ENCODE data around the gene LPP.

The LPP gene

DNA sequence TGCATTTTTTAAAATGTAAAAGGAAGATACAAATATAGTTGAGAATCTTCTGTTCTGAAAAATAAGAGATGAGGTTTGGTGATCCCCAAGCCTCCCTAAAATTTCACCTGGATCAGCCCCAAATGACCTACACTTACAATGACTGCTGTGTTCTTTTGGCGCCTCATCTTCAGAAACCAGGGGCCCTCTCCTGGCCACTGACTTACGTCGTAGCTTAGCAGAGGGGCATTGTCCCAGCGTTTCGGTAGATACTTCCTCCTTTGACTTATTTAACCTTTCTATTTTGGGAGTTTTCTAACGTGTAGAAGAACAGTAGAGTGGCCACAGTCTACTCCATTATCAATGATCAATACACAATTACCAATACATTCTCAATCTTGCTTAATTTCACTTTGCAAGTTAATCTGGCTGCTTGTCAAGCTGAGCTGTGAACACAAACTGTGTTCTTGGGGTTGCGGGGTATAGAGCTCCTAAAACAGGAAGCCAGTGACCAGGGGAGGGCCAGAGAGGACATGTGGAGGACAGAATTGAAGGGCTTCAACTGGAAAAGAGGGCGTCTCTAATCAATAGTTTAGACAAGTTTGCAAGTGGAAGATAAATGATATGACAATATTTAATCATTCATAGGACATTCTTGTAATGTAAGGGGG is 419.5 kb downstream of the LPP start:
- DNase-seq, result no peak

DNA sequence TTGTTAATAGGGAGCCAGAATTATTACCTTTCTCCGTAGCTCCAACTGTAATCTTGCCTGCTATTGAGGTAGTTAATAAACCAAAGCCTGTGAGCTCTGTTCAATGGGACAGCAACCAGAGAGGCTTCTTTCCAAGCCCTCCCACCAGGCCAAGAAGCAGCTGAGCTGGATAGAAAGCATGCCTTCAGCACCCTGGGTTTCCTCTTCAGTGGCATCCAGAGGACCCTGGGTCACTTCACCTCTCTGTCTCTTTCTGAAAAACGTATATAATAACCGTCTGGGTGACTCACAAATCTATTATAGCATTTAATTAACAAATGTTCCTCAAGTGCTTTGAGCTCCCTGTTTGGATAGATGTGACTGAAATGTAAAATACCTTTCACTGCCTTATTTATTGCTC is 420.0 kb downstream of the LPP start:
- DNase-seq, result no peak

DNA sequence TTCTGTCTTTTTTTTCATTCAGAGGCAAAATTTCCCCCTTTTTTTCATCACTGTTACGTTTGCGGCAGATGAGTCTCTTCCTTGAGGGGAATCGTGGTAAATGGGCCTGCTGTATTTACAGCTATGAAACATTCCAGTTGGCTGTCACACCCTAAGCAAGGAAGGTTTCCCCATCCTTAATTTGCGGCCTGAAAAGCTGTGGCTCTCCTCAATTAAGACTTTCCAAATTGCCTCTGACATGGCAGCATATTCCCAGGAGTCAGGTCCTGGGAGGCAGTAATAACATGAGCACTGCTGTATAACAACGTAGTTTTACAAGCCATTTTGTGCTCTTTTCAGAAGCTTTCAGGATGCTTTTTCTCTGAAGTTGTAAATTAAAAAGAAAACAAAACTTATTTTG is 420.9 kb downstream of the LPP start:
- DNase-seq, result no peak

DNA sequence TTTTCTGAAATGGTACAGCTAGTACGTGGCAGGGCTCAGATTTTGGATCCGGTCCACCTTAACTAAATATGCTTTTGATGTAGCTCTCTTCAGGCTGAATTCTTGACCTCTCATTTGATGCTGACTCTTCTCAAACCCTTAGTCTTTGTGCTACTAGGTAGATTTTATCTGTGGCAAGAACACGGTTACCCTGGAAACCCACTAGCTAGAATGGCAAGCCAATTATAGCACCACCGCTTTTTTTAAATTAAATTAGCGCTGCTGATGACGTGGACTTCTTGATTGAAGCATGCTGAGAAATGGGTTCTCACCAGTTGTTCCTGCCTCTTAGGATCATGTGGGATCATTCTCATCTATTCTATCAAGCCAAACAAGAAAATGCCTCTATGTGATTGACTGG is 421.5 kb downstream of the LPP start:
- DNase-seq, result no peak

DNA sequence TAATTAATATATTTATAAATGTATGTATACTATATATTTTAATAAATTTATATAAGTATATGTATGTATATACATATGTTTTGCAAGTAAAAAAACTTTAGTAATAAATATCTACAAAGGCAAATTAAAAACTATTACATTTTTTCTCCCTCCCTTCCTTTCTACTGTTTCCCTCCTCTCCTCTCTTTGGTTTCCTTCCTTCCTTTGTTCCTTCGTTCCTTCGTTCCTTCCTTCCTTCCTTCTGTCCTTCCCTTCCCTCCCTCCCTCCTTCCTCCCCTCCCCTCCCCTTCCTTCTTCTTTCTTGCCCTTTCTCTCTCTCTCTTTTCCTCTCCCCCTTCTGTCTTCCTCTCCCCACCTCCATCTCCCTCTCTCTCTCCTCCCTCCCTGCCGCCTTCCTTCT is 423.6 kb downstream of the LPP start:
- no peak for DNase-seq

DNA sequence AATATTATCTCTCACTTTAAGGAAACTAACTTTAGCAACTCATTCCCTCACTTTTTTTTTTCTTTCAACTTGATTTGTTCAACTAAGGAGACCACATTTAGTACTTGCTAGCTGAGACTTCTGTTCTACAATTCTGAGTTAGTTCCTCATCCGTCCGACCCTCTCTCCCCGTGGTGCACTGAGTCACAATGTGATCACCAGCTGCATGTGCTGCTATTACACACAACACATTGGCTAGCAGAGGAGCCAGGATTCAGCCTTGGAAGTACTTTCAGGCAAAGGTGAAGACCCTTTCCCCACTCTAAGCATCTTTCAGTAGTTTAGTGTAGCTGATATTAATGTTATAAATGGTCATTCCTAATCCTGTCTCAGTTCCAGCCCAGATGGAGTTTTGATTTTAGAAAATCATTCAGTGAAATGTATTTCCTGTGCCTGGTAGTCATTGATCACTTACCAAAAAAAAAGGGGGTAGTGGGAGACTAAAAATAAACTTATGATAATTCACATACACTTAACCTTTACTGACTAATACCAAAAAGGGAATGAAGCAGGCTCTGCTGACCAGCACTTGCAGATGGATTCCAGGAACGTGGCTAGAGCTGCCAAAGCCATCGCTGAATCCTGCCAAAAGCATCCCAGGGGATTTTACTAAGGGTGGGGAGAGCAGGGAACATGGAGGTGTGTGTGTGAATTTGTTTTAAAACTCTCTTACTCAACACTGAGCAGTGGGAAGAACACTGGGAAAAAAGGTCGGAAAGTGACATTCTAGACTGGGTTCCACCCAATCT is 424.8 kb downstream of the LPP start:
- peak; percentile 89 for DNase-seq

DNA sequence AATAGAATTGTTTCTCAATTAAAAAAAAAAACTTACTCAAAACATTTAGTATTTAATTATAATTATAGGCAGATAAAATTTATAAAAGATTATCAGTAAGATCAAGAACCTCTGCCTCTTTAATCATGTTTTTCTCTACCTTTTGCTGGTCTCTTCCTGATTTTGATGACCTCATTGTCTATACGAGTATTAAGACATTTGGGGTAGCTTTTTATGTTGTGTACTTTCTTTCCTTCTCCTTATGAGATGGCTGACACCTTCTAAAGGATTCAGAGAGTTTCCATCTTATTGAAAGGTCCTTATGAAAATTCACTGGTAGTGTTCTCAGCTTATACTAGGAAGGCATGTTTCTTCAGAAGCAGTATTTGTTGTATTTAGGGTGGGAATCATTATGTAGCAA is 426.3 kb downstream of the LPP start:
- DNase-seq, result no peak

DNA sequence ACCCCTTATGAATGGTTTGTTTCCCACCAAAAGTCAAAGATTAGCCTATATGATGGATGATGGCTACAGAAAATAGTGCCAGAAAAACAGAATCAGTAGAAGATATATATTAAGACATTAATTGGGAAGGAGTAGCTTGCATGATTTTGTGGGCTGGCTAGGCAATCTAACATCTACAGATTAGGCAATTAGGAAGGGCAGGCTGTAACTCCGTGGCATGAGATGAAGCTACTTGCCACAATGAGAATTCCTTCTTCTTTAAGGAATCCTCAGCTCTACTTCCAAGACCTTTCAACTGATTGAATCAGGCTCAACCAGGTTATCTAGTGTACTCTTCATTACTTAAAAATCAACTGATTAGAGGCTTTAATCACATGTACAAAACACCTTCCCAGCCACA is 426.7 kb downstream of the LPP start:
- DNase-seq, result no peak

DNA sequence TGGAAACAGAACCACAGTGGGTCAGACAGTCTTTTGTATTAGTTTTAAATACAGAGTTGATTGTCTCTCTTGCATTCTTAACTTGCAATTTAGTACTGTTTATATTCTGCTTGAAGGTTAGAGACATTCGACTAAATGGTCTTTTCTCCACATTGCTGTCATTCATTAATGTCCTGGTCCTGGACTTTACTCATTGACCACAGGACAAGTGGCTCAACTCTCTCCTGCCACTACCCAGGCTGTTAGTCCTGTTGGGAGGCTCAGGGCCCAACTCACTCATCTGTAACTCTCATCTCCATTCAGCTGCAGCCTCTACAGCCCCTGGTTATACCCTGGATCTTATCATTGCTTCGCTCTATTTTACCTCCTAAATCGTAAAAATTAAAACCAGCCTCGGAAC is 427.4 kb downstream of the LPP start:
- DNase-seq, result no peak

DNA sequence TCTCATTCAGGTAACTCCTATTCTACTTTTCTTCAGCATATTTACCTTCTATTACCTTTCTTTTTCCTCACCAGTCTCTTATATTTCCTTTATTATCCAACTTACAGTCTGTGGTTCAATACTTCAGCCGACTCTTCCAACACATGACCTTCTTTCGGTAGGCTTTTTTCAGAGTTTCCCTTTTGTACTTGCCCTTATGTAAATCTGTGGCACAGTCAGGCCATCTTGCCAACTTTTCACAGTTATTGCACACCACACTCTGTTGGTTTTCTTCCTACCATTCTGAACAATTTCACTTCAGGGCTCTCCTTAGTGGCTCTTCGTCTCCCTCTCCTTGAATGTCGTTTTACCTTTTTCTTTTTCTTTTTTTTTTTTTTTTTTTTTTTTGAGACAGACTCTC is 427.8 kb downstream of the LPP start:
- DNase-seq, result no peak

DNA sequence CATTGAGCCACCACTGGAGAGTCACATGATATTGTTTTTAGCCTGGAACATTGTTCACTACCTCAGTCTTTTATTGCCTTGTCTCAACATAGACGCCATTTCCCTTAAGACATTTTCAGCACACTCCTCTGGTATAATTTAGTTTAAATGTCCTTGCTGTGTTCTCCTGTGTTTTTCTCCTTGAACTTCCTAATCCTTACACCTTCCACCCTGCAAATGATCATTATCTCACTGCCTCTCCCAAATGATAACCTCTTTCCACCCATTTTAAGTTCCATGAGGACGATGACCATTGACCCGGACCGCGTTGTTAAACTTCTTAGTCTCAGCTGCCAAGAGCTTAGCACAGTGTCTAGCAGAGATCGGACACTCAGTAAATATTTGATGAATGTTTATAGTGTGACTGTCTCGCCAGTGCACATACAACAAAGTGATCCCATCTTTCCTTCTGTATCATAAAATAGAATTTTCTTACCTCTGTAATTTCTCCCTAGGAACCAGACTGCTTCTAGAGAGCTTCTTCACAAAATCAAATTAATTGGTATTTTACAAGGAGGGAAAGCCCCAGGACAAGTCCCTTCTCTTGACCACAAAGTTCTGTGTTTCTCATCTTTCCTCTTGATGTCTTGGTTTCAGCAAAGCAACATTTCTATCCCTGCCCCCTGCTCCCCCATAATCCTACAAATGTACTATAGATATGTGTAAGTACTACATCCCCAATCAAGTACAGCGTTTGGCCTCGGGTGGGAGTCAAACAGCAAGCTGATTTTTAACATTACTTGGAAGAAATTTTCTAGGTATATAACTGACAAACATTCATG is 429.6 kb downstream of the LPP start:
- no peak for DNase-seq

DNA sequence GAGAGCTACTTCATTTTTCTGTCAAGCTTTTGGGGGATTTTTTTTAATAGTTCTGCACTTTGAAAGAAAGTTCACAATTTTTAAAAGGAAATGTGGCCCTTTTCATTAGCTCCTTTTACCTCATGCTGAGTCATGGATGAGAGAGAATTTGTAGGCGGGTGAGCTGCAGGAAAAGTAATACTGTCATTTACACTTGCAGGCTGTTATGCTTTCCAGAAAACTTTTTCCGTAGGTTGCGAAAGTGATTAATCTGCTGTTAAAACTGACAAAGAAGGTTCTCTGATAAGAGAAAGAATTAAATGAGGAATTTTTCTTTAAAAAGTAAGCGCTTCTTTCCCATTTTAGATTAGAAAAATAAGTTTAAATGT is 430.2 kb downstream of the LPP start:
- DNase-seq, result peak; percentile 81

DNA sequence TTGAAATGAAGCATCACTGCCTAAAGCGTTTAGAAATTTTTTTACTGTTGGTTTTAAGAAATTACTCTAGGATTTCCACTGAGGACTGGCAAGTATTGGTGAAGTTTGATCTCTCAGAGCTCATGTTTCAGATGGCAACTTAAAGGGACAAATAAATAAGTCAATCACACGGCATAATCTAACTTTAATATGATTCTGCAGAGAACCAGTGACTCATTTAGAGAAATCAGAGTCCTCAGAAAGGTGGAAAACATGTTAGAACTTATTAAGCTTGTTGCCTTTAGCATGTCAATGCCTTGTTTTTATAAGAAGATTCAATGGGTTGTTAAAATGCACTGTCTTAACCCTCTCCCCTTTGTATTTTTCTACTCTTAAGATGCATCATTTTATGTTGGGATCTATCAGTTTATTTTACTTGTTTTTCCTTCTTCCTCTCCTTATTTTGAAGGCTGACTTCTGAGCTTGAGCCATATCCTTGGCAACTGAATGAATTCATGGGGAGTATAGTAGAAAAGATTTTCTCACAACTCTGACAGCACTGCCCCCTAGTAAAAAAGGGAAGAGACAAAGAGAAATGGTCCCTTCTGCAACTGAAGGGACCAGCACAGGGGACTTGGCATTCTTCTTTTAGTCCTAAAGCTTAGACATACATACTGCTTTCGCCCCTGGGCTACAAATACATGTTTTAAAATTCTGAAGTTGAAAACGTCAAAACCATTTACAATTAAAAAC is 431.2 kb downstream of the LPP start:
- DNase-seq, result no peak

DNA sequence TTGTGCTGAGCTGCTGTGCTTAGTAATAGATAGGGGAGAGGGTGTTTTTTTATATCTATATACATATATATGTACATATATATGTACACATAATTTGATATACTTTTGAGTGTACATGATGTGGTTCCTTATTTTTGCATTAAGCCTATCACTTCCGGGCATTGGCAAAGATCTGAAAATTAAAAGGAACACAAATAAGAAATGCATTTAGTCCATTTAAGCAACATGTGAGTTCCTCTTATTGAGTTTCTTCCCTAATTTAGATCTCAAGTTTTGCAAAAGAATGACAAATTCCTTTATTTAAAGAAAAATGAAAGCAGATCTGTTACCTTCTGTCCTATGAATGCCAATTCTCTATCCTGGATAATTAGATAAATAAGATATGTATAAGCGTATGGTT is 435.1 kb downstream of the LPP start:
- no peak for DNase-seq

DNA sequence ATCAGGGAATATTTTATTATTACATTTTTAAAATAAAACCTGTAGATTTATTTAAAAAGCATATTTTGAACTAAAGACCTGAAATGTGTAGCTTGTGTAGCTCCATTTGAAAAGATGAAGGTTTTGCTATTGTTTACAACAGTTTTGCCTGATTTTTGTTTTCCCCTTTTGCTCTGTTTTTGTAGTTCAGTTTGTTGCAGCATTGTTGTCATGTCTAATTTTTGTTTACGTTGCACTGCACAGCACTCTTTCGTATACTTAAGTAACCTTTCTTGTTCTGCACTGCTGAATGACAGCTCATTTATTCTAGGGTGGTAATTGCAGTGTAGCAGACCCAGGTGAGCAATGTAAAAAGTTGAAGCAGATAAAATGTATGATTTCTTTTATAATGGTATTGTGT is 435.8 kb downstream of the LPP start:
- DNase-seq, result no peak

DNA sequence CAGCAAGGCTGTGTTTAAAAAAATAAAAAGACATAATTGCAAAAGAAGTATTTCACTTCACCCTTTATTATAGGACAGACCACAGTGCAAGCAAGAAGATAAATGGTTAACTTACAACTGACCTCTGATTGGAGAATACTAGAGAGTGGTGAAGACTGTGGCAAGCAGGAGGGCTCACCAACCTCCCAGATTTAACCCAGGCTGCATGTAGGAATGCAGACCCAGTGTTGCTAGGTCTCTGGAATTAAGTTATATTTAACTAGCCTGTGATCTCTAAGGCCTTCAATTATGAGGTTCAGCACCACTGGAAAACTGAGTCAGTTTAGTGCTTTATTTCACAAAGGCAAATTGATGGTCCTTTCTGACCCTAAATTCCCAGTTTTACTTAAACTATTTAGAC is 436.6 kb downstream of the LPP start:
- no peak for DNase-seq

DNA sequence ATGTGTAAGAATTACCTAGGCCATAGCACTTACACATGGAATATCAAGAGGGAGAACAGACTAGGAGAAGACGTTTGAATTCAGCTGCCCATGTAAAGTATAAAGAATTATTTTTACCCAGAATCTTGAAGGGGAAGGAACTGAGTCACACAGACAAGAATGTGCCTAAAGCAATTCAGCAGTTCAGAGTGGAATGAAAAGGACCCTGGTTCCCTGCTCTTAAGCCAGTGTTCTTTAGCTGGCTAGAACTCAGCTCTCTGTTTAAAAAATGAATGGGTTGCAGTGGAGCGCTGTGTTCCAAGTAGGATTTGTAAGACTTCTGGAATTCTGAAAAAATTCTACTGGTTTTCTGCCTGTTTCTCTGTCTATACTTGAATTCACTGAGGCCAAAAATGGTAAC is 440.2 kb downstream of the LPP start:
- peak; percentile 95 for DNase-seq

DNA sequence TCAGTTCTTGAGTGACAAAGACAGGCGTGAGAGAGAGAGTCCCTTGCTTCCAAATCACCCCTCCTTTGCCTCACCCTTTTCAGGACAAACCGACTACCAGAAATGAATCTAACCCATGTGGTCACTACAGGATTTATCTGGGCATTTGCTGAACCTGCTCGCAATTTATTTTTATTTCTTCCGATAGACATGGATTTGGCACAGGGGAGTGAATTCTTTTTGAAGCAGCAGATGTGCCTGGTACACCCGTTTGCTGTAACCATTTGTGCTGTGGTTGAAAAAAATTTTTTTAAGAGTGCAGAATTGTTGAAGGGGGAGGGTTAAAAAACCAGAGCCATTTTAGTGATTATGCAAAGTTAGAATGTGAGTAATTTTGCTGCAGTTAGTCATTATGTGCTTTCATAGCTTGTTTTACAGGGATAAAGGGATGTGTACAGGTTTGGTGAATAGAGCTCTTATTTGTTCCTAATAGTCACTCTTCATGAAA is 442.0 kb downstream of the LPP start:
- DNase-seq, result peak; percentile 87

DNA sequence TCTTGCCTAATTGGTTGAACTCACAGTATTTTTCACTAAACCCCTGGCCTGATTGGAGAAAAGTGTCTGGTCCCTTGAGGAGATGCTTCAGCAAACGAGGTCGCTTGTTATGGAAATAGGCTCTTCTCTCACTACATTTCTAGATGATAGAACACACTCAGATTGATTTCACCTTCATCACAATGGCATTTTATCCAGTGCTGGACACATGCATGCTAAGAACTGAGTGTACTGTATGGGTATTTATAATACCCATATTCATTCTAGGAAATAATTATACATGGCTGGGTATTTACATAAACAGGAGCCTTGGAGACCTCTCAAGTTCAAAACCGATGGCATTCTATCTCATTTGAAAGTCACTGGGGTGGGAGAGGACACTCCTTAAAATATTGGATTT is 444.9 kb downstream of the LPP start:
- no peak for DNase-seq

DNA sequence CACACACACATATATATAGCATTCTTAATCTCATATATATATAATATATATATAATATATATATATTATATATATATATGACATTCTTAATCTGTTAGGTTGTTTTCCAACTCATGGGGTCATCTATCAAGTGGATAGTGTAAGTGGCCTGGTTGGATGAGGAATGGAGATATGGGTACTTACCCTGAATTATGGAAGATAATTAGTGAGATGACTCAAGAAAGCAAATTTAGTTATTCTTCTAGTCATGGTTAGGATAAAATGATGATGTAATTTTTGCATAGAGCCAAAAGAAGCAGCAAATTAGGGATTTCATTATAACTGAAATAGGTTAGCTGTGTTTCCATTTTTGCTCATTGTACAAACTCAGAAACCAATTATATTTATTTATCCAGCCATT is 448.2 kb downstream of the LPP start:
- no peak for DNase-seq

DNA sequence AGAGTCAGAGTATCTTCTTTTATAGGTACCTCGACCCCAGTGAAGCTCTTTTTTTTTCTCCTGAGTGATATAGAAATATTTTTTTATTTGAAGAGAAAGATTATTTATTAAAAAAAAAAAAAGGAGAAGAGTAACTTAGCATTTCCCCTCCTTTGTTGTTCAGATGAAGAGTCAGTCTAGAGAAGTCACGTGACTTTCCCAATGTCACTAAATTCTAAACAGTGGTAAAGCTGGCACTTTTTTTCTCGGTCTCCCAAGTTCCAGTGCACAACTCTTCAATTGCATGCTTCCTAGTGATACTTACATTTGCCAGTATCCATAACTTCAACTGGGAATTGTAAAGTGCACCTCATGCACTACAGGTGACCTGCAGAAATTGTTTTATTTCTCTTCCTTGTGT is 448.7 kb downstream of the LPP start:
- DNase-seq, result no peak

DNA sequence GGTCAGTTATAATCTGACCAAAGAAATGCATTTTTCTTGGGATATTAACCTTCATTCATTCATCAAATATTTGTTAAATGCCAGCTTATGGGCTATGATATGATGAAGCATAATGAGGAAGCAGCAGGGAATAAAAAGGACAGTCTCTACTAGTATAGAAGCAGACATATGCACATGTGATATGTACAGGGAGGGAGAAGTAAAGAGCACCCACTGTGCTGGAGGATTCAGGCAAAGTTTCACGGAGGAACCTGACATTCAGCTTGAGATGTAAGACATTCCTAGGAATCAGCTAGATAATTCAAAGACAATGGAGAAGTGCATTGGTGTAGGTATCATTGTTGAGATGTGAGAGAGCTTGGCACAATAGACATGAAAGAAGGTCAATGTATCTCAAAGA is 450.7 kb downstream of the LPP start:
- DNase-seq, result no peak

DNA sequence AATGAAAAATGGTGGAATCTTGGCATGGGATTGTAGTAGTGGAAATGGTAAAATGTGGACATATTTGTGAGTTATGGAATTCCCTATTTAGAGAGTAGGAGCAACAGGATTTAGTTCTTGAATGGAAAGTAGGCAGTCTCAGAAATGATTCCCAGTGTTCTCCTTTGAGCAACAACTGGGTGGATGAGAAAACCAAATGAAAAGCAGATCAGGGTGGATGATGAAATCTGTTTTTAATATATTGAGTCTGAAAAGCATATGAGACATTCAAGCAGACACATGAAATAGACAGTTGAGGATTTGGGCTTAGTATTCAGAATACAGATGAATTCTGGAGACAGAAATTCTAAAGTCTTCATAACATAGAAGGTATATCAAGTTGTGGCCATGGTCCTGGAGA is 451.3 kb downstream of the LPP start:
- peak; percentile 39 for DNase-seq
